Hepatic stellate cell (primary cell): ENCODE measurements around the gene KCNMB4.

Source experiments
- DNase-seq: peaks from one replicate; pipeline ENCODE4 v3.0.0; 2011; ENCODE audit warnings: low spot score

KCNMB4 gene

DNA sequence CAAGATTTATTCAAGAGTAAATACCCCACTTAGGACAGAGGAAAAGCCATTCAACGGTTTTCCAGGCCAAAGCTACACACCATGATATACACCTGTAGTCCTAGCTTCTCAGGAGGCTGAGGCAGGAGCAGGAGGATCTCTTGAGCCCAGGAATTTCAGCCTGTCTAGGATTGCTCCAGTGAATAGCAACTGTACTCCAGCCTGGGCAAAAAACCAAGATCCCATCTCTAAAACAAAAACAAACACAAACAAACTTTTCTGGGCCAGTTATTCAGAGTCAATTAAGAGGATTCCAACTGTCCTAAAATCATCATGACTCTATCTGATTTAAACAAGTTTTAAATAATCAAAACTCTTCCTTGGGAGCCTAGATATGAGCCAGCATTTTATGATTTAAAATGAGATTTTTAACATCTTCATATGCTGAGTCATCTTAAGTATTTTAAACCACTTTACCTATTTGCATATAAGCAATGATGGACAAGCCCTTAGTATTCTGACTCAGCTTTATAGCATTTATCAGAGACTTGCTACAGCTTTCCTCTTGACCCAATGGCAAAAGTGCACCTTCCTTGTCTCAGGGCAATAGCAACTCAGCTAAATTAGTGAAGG is 77.1 kb downstream of the KCNMB4 start:
- no peak for DNase-seq

GRCh38 chr12:70444903-70445302 is 78.8 kb downstream of the KCNMB4 start:
- no peak for DNase-seq

GRCh38 chr12:70448371-70448770 is 82.3 kb downstream of the KCNMB4 start:
- DNase-seq: no peak

- DNase-seq: no peak
These were observed 83.1 kb downstream of the KCNMB4 start for GRCh38 chr12:70449074-70449752.

DNA sequence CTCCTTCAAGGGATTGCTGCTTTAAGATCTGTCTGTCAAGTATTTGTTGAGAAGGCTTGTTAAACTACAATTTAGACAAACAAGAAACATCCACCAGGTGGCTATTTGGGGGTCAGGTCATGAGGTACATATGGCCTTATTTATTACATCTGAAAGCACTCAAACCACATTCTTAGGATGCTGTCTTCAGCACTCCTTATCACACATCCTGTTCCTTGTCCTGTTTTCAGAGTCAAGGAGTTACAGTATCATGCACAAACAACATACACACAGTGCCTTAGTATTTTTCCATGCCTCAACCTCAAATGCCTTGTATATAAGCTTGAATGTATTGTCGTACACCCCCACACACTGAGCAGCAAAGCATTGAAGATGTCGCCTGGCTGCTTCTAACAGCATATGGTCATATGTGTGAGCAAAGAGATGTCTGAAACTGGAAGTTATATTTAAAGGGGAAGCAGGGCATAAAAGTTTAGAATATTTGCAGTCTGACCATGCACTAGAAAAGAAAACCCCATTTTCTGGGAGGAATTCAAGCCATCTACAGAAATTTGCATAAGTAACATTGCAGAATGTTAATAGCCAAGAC is 83.8 kb downstream of the KCNMB4 start:
- no peak for DNase-seq

- no peak for DNase-seq
These were observed 85.4 kb downstream of the KCNMB4 start for GRCh38 chr12:70451528-70451927.

- DNase-seq: no peak
These were observed 90.9 kb downstream of the KCNMB4 start for GRCh38 chr12:70456953-70457352.

GRCh38 chr12:70459786-70460185 is 93.7 kb downstream of the KCNMB4 start:
- DNase-seq: no peak

DNA sequence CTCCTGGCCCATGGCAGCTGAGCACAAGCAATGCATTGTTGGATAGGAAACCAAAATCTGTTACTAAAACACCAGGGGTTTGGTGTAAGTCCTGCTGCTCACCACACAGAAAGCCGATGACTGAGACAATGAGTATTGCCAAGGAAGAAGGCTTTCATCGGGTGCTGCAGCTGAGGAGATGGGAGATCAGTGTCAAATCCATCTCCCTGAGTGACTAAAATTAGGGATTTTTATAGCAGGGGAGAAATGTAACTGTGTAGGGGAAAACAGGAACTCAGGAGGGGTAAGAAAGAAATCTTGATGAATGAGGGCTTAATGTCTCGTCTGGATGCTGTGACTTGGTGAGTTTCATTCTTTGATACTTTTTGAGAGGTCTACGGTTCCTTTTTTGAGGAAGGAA is 97.9 kb downstream of the KCNMB4 start:
- no peak for DNase-seq

- DNase-seq: no peak
These were observed 100.7 kb downstream of the KCNMB4 start for GRCh38 chr12:70466753-70467152.

- DNase-seq: no peak
These were observed 101.4 kb downstream of the KCNMB4 start for GRCh38 chr12:70467476-70467875.

GRCh38 chr12:70467918-70468733 is 102.0 kb downstream of the KCNMB4 start:
- no peak for DNase-seq

DNA sequence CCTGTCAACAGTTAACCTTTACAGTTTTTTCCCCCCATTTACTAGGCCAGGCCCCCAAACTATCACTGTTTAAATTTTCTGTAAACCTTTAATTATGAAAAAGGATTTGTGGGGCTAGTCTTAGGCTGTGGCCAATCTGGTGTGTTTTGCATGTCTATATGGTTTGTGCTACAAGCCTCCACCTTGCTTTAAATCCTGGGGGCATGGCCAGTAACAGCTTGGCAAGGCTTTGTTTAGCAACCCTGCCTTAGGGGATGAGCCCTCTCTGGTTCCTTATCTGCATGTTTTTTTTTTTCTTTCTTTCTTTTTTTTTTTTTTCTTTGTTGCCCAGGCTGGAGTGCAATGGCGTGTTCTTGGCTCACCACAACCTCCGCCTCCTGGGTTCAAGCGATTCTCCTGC is 102.7 kb downstream of the KCNMB4 start:
- DNase-seq: no peak

GRCh38 chr12:70469221-70469820 is 103.2 kb downstream of the KCNMB4 start:
- DNase-seq: no peak

- DNase-seq: no peak
These were observed 116.7 kb downstream of the KCNMB4 start for GRCh38 chr12:70482764-70483163.
